GM04504 (cell line): Measurements from ENCODE around the gene PRSS21.

Experiments used
- DNase-seq: peaks from one replicate; pipeline ENCODE4 v3.0.0-alpha.2; 2012; ENCODE audit warnings: low read depth

PRSS21 gene

DNA sequence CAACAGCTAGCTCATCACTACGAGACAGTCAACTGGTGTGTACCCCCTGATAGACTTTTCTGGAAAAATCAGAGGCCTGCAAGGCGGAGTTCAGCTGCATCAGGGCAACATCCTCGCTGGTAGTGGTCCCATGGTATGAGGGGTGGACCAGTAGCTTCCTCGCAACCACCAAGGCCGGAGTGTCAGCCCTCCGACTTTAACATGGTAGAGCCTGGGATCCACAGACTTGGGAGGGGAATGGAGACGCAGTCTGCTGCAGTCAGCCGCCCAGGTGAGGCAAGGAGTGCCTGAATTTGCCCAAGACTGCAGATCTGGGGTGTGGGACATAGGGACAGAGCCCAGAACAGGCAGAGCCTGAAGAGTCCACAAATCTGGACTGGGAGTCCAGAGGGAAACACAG lies 26.5 kb downstream of the PRSS21 start:
- DNase-seq: no peak

GRCh38 chr16:2845116-2845515 lies 28.1 kb downstream of the PRSS21 start:
- no peak for DNase-seq

DNA sequence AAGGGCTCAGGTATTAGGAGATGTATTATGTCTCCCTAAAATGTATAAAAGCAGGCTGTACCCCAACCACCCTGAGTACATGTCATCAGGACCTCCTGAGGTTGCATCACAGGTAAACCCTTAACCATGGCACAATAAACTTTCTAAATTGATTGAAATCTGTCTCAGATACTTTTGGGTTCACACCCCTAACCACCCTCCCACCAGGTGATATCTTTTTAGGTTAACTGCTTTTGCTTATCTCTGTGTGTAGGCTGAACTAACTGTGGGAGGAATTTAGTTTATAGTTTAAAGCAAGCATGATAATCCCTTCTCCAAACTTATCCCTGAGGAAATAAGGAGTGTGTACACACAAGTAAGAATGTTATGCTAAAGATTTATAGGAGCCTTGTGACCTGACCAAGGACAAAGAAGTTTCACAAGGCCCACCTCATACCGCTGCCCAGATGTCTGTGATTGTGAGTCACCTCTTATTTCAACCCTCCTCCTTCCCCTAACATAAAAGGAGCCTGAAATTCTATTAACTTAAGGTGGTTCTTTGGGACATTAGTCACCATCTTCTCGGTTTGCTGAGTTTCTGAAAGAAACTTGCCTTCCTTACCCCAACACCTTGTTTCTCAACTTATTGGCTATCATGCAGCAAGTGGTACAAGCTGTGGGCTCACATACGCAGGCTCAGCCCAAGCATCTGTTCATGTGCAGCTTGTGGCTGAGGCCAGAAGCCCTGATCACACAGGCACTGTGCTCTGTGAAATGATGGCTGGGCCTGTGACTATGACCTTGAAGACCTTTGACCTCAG lies 29.7 kb downstream of the PRSS21 start:
- peak; percentile 38 for DNase-seq

GRCh38 chr16:2848933-2849725 lies 32.1 kb downstream of the PRSS21 start:
- DNase-seq: no peak

DNA sequence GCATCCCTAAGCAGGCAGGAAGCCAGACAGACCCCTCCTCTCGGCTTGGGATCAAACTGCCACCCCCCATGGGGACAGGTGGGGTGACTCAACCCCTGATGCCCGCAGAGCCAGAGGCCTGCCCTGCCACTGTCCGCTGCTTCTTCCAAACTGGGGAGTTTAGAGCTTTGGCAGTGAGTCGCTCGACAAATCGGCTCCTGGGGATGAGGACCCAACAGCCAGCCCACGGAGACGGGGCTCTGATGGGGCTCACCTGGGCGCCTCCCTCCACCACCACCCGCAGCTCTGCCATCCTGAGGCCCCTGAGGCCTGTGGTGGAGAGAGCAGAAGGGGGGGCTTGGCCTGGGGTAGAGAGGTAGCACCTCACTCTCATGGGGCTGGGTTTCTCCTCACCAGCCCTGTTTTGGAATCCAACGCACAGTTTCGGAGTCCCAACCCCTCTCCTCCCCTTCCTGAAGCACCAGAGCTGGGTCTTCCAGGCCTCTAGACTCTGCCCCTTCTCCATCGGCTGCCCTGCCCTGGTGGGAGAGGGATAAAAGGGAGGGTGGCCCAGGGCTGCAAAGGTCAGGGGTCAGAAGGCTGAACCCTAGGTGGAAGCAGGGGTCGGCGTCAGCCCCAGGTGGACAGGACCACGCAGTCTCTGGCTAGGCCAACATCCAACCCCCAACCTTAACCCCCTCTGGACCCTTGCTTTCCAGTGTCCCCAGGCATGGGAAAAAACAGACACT lies 35.1 kb downstream of the PRSS21 start:
- DNase-seq: no peak

- no peak for DNase-seq
Observed at GRCh38 chr16:2852731-2853507, 35.9 kb downstream of the PRSS21 start.

DNA sequence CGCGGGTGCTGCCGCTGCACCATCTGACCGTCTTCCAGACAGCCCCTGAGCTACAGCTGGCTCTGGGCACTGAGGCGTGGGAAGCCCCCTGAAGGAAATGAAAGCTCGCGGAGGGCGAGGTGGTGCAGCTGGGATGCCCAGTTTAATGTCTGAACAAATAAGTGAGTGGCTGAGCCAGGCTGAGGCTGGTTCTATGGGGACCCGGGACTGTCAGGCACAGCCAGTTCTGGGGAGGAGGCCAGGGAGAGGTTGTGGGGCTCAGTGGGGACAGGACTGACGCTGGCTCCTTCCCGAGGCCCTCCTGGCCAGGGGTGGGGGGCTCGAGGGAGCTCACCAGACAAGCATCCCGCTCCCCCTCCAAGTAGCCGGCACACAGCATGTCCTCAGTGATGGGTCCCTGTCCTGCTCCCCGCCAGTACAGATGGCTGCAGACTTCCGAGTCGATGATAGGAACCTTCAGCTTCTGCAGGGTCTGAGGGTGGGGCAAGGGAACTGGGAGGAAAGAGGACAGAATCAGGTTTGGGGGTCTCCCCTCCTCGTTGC lies 36.6 kb downstream of the PRSS21 start:
- no peak for DNase-seq

DNA sequence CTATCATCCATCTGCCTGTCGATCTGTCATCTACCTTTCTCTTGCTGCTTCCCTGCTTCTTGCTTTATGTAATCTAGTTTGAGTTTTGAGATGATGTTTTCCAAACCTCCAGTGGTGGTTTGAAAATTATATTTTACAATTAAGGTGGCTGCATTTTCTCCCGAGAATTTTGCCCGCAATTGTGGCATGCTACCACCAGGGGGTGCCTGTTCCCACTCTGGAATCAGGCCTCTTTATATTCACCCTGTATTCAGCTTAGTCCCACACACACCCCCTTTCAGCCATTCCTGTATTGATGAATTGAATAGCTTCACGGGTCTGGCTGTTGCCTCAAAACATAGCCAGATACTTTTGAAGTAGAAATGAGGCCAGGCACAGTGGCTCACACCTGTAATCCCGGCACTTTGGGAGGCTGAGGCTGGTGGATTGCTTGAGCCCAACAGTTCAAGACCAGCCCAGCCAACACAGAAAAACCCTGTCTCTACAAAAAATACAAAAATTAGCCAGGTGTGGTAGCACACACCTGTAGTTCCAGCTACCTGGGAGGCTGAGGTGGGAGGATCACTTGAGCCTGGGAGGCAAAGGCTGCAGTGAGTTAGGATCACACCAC lies 37.8 kb downstream of the PRSS21 start:
- no peak for DNase-seq

DNA sequence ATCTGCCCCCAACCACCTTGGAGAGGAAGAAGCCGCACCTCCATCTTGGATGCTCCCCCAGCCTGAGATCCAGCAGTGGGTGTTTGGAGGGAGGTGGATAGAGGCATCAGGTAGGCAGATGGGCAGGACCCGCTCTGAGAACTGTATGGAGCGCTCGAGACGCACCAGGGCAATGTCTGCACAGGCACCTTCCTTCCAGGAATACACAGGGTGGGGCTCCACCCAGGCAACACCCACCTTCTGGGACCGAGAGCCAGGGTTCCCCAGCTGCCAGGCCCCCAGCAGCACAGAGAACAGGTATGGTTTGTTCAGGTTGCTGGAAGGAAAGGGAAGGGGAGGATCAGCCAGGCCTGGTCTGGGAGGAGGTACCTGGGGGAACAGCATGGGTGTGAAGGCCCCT lies 38.5 kb downstream of the PRSS21 start:
- no peak for DNase-seq

DNA sequence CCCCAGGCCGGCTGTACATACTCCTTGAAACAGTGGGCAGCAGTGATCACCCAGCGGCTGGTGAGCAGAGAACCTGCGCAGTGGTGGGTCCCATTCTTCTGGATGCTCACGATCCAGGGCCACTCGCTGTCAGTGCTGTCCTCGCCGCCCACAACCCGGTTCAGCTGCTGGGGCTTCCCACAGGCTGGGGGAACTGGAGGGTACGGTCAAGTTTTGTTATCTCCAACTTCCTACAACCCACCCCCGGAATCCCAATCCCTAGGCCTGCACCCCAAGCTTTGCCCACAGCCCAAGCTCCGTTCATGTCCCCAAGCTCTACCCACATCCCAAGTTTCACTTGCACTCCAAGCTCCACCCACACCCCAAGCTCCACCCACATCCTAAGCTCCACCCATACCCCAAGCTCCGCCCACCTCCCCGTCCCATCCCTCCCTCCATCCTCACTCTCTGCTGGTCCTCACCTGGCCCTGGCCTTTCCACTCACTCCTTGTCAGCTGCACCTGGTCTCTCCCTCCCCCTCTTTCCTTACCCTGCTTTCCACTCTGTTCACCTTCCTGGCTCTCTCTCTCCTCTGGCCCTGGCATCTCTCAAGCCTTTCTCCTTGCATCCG lies 39.1 kb downstream of the PRSS21 start:
- no peak for DNase-seq

- no peak for DNase-seq
Observed at GRCh38 chr16:2856686-2857450, 39.8 kb downstream of the PRSS21 start.

DNA sequence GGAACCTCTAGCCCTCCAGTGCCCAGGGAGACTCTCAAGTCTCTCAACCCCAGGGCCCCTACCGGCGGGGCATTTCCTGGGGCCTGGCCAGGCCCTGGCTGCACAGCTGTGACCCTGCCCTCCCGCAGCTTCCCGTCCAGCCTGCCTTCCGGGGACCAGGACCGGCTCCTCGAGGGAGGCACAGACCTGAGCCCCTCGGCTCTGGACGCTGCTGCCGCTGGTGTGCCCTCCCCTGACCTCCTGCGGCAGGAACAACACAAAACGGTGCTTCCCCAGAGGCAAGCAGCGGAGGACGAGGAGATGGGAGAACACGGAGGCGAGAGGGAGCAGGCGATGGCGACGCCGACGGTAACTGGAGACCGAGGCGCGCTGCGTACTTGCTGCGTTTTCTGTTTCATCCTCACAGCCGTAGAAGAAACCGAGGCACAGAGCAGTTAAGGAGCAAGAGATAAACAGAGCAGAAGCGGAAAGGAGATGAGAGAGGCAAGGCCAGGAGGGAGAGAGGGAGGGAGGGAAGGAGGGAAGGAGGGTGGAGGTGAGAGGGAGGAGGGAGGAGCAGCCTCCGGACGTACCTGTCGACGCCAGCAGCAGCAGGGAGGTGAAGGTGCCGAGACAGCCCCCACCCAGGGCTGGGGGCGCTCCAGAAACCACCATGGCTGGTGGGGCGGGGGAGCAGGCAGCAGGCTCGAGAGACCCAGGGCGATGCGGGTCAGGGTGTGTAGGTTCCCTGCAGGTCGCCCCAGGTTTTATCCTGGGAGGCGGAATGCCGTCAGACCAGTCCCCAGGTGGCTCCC lies 40.6 kb downstream of the PRSS21 start, which contains the start of gene PRSS22:
PRSS22 (minus strand) TSS at position 720 of the 794 bp plus-strand sequence; CDS start at position 654, 66 bp downstream.
- DNase-seq: no peak

DNA sequence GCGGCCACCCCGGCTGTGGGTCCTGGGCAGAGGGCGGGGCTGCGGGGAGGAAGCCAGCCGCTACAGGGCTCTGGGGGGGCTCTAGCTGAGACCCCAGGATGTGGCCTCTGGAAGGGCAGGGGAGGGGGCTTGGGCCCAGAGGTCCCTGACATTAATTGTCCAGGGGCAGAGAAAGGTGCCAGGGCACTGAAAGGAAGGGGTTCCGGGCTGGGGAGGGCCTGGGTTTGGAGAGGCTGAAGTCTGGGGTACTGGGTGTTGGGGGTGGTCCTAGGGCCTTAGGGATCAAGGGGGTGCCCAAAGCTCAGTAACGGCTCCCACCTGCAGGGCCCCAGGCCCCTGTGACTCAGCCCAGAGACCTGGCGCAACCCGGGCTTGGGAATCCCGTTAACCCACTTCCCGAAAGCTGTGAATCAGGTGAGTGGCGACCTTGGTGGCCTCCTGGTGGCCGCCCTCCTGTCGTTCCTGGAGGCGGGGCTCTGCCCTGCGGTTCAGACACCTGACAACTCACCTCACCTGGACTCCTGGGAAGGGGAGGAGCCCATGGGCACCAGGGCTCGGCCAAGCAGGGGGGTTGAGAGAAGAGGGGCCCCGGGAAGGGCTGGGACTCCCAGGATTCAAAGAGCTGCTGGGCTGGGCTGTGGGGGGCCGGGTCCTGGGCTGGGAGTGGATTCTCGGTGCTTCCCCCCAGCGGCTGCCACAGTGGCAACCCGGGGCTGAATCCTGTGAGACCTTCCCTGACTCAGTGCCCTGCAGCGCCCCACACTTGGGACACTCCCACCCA lies 41.4 kb downstream of the PRSS21 start:
- DNase-seq: no peak

DNA sequence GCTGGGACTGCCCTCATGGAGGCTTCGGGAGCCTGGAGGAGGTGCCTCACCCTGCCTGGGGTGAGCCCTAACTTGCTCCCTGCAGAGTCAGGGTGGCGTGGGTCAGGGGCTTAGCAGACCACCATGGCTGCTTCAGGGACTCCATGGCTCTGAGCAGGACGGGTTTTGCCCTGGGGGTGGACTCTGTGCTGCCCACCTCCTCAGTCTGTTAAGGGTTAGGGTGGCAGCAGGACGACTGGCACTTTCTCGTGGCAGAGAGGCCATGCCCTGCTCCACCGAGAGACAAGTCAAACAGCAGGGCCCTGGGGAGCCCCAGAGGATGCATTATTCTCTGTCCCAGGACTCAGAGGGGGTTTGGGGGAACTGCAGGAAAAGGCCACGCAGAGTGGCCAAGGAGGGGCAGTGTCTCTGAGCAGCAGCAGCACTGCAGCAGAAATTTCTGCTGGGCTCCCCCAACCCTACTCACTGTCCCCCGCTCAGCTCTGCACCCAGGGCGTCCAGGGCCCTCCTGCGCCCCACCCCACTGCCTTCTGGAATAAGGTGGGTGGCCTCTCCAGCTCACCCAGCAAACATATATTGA lies 42.7 kb downstream of the PRSS21 start:
- DNase-seq: no peak

- DNase-seq: no peak
Observed at GRCh38 chr16:2860826-2861567, 44.0 kb downstream of the PRSS21 start.

- no peak for DNase-seq
Observed at GRCh38 chr16:2865651-2866050, 48.6 kb downstream of the PRSS21 start.

GRCh38 chr16:2866431-2866830 lies 49.4 kb downstream of the PRSS21 start:
- no peak for DNase-seq
